Kidney (tissue), 14 donors: Measurements from ENCODE around the gene AP2B1. TPM values are rescaled to one million over a fixed set of nuclear protein-coding genes. Genes with fewer than 3 reads are reported as not detected.

Experiments
- DNase-seq, 5 donors: peaks; one replicate each; pipeline ENCODE4 v3.0.0-alpha.2; 2013 to 2020
- FAIRE-seq: peaks from 2 replicates; lab custom pipeline; 2012; peaks lifted over from hg19 to GRCh38; lab: Jason Lieb, UNC
- H3K27ac ChIP-seq, 2 donors: one replicate each; pipeline ENCODE4 v1.7.0; 2013; ENCODE audit warnings: low read depth in 2 of 2, low read length in 2 of 2, inconsistent platforms in 1 of 2
- H3K27me3 ChIP-seq: one replicate; pipeline ENCODE4 v1.7.1; 2013; ENCODE audit warnings: low read length, inconsistent platforms; ENCODE audit not compliant: control insufficient read depth, insufficient read depth
- H3K36me3 ChIP-seq, 3 donors: one replicate each; pipeline versions ENCODE4 v1.7.0 to v1.7.1; 2013; ENCODE audit warnings: low read length in 3 of 3, control low read depth in 1 of 3, inconsistent platforms in 1 of 3; ENCODE audit not compliant: insufficient read depth in 3 of 3, control insufficient read depth in 2 of 3
- H3K4me1 ChIP-seq, 3 donors: one replicate each; pipeline versions ENCODE4 v1.7.0 to v1.7.1; 2013; ENCODE audit warnings: low read length in 3 of 3, inconsistent platforms in 1 of 3, low read depth in 1 of 3; ENCODE audit not compliant: control insufficient read depth in 2 of 3, insufficient read depth in 2 of 3
- H3K4me3 ChIP-seq, 3 donors: one replicate each; pipeline versions ENCODE4 v1.7.0 to v1.8.1; 2013; ENCODE audit warnings: low read length in 3 of 3, control low read depth in 1 of 3, inconsistent platforms in 1 of 3
- H3K9ac ChIP-seq, 3 donors: one replicate each; pipeline versions ENCODE4 v1.7.0 to v1.7.1; 2013; ENCODE audit warnings: low read length in 3 of 3, control low read depth in 1 of 3, inconsistent platforms in 1 of 3
- H3K9me3 ChIP-seq, 3 donors: one replicate each; pipeline versions ENCODE4 v1.7.0 to v1.7.1; 2013; ENCODE audit warnings: low read length in 3 of 3, control low read depth in 1 of 3, inconsistent platforms in 1 of 3; ENCODE audit not compliant: control insufficient read depth in 2 of 3, insufficient read depth in 1 of 3
- CTCF ChIP-seq: IDR thresholded peaks from 3 replicates; pipeline ENCODE4 v1.5.1; 2012; ENCODE audit warnings: mild to moderate bottlenecking, moderate library complexity, borderline replicate concordance; ENCODE audit not compliant: insufficient read depth; ENCODE audit errors: extremely low read depth
- intact Hi-C: fragments of 100-400 bp; cut with DNase I; formaldehyde crosslinking; loops from one replicate; pipeline ENCODE4 v1.11.1; 2022
- polyA plus RNA-seq: library from polyadenylated mRNA; stranded (reverse); fragments of 350-450 nt; fragmentation: Illumina TruSeq; extraction: RNeasy Lipid Tissue Mini Kit (QIAGEN cat#74804); gene quantifications from one replicate; pipeline ENCODE4 v1.2.3, GENCODE V29; 2014; ENCODE audit warnings: low read depth, low replicate concordance; ENCODE audit not compliant: insufficient read depth
- total RNA-seq: library from RNA; stranded (reverse); fragmentation: NEBNext Ultra II Directional; extraction: Animal tissue kit (Norgen Biotek cat#: 25700); gene quantifications from one replicate; pipeline ENCODE4 v1.2.1, GENCODE V29; 2021
- donor health status: control.
- donor health status: control.
- donor health status: control.
- donor health status: control.
- donor health status: control.
- donor health status: DM: yes; HTN: yes; CAD: no.
- donor health status: Normal renal cell carcinoma (clear cell type).

The AP2B1 gene
- total and polyA plus RNA-seq, 2 donors from 2014 or later = 74.0 to 242 TPM

GRCh38 chr17:35764123-35764991 lies 177.2 kb downstream of the AP2B1 start:
- peak overlapping the region in 1 of 3 donors; percentile 34 for H3K9ac ChIP-seq
- peak; percentile 93 to 97 (median 95) for DNase-seq

GRCh38 chr17:35765086-35765710 lies 178.1 kb downstream of the AP2B1 start:
- Histone ChIP-seq H3K27me3 (no peaks in the 10 kb centered on the region), H3K27ac (no peak overlapping the region), H3K36me3 (no peaks in the 10 kb centered on the region), H3K4me1 (peaks cover 0 to 2% (median 0%) of the 10 kb centered on the region in 3 donors), H3K9me3 (no peaks in the 10 kb centered on the region), H3K4me3 (no peak overlapping the region), H3K9ac (peak overlapping the region in 1 of 3 donors; percentile 34)
- FAIRE-seq (no peak), DNase-seq (peak in 1 of 5 donors; percentile 51)
- no peak for TF ChIP-seq CTCF
- intact Hi-C loops = loop anchor here (5.0 kb wide), 1 partner anchor 42 kb away; the partner anchor contains the start of gene TAF15

More at GRCh38 chr17:35764123-35764991, 177.2 kb downstream of the AP2B1 start:
- peak; percentile 99 for TF ChIP-seq CTCF
- FAIRE-seq = no peak
- no peak overlapping the region for H3K27ac ChIP-seq
- intact Hi-C loops = no loop called here
- H3K4me3 ChIP-seq = peak overlapping the region; percentile 16 to 54 (median 48)
- peaks cover 0 to 2% (median 0%) of the 10 kb centered on the region in 3 donors for H3K4me1 ChIP-seq
- H3K27me3 ChIP-seq = no peaks in the 10 kb centered on the region
- H3K36me3 ChIP-seq = no peaks in the 10 kb centered on the region
- H3K9me3 ChIP-seq = no peaks in the 10 kb centered on the region

- Histone ChIP-seq H3K9me3 (no peaks in the 10 kb centered on the region), H3K4me3 (no peak overlapping the region), H3K27me3 (no peaks in the 10 kb centered on the region), H3K4me1 (peaks cover 0 to 2% (median 0%) of the 10 kb centered on the region in 3 donors), H3K27ac (no peak overlapping the region), H3K9ac (no peak overlapping the region), H3K36me3 (no peaks in the 10 kb centered on the region)
- intact Hi-C loops = loop anchor here (5.0 kb wide), 1 partner anchor 41 kb away; the partner anchor contains the start of gene TAF15
- no peak for TF ChIP-seq CTCF
- peak in 3 of 5 donors; percentile 55 to 63 (median 56) for DNase-seq
- FAIRE-seq = no peak
These were observed 178.8 kb downstream of the AP2B1 start for GRCh38 chr17:35765756-35766488.
